Caco-2 (cell line): ENCODE data around the gene IGSF8. TPM values are rescaled to one million over a fixed set of nuclear protein-coding genes. Genes with fewer than 3 reads are reported as not detected.
A peak's percentile ranks its signal among the peaks of the same experiment; 100 is the strongest.

ENCODE experiments used
- BruUV-seq: library from RNA; stranded (reverse); fragments of 400-500 nt; replicated peaks from 2 replicates; lab custom pipeline; 2021; lab: Mats Ljungman, UMichigan
- CTCF ChIA-PET: fragments of 300-600 bp; sonication (Branson Sonifier 250); formaldehyde crosslinking; loops from one replicate; lab custom pipeline; 2022; ENCODE audit warnings: antibody characterized with exemption; lab: Charles Lee
- POLR2A ChIA-PET: fragments of 300-600 bp; sonication (Branson Sonifier 250); formaldehyde crosslinking; loops from one replicate; lab custom pipeline; 2022; ENCODE audit warnings: antibody characterized with exemption; lab: Charles Lee
- DNase-seq, 2 experiments: peaks; one replicate each; pipeline versions ENCODE4 v3.0.0 to v3.0.0-alpha.2; 2020 to 2022
- H3K27me3 ChIP-seq: replicated peaks from 2 replicates; pipeline ENCODE4 v1.6.0; 2011; ENCODE audit warnings: low read length; ENCODE audit not compliant: control insufficient read depth, insufficient read depth
- H3K36me3 ChIP-seq: 2 replicates; pipeline ENCODE4 v1.5.1; 2011; ENCODE audit warnings: low read length; ENCODE audit not compliant: control insufficient read depth, insufficient read depth
- H3K4me1 ChIP-seq: fragments of 250-450 bp; sonication (Bioruptor Pico); 2 replicates; pipeline ENCODE4 v1.5.1; 2020; ENCODE audit warnings: mild to moderate bottlenecking
- H3K4me3 ChIP-seq: 2 replicates; pipeline ENCODE4 v1.5.1; 2011; ENCODE audit warnings: low read depth, mild to moderate bottlenecking, control low read depth, low read length
- H3K9me3 ChIP-seq: fragments of 250-450 bp; sonication (Bioruptor Pico); 2 replicates; pipeline ENCODE4 v1.5.1; 2020; ENCODE audit warnings: mild to moderate bottlenecking, moderate library complexity
- H3K27ac Mint-ChIP-seq: one replicate; pipeline ENCODE4 v1.8.0; 2022; ENCODE audit warnings: mixed read lengths; ENCODE audit not compliant: unreplicated experiment
- H3K27me3 Mint-ChIP-seq: one replicate; pipeline ENCODE4 v1.8.0; 2022; ENCODE audit warnings: mixed read lengths; ENCODE audit not compliant: insufficient read depth, unreplicated experiment
- H3K36me3 Mint-ChIP-seq: one replicate; pipeline ENCODE4 v1.8.0; 2022; ENCODE audit warnings: mild to moderate bottlenecking, mixed read lengths; ENCODE audit not compliant: insufficient read depth, unreplicated experiment
- H3K4me1 Mint-ChIP-seq: one replicate; pipeline ENCODE4 v1.8.0; 2022; ENCODE audit warnings: low read depth, mixed read lengths; ENCODE audit not compliant: unreplicated experiment
- H3K4me3 Mint-ChIP-seq: one replicate; pipeline ENCODE4 v1.8.0; 2022; ENCODE audit warnings: mild to moderate bottlenecking, moderate library complexity, mixed read lengths; ENCODE audit not compliant: unreplicated experiment
- H3K9me3 Mint-ChIP-seq: one replicate; pipeline ENCODE4 v1.8.0; 2022; ENCODE audit warnings: mixed read lengths; ENCODE audit not compliant: unreplicated experiment
- CTCF ChIP-seq, 2 experiments: fragments of 200-600 bp in 1 of 2; IDR thresholded peaks; 1 replicate in 1 of 2; 2 replicates in 1 of 2; pipeline versions ENCODE4 v1.5.1 to v1.8.0; 2011 to 2022; ENCODE audit warnings: antibody characterized with exemption in 1 of 2, control low read depth in 1 of 2, inconsistent platforms in 1 of 2, low read depth in 1 of 2, low read length in 1 of 2, mild to moderate bottlenecking in 1 of 2, moderate library complexity in 1 of 2; ENCODE audit not compliant: insufficient read depth in 1 of 2, severe bottlenecking in 1 of 2, unreplicated experiment in 1 of 2
- intact Hi-C: fragments of 100-400 bp; cut with micrococcal nuclease; formaldehyde crosslinking; loops from one replicate; pipeline ENCODE4 v1.10.0; 2022; ENCODE audit not compliant: unreplicated experiment
- total RNA-seq: library from RNA; stranded (reverse); gene quantifications from 2 replicates; pipeline ENCODE4 v1.2.3, GENCODE V29; 2022

IGSF8 gene
- total RNA-seq, 1 experiment from 2014 or later, result 15.4 TPM

DNA sequence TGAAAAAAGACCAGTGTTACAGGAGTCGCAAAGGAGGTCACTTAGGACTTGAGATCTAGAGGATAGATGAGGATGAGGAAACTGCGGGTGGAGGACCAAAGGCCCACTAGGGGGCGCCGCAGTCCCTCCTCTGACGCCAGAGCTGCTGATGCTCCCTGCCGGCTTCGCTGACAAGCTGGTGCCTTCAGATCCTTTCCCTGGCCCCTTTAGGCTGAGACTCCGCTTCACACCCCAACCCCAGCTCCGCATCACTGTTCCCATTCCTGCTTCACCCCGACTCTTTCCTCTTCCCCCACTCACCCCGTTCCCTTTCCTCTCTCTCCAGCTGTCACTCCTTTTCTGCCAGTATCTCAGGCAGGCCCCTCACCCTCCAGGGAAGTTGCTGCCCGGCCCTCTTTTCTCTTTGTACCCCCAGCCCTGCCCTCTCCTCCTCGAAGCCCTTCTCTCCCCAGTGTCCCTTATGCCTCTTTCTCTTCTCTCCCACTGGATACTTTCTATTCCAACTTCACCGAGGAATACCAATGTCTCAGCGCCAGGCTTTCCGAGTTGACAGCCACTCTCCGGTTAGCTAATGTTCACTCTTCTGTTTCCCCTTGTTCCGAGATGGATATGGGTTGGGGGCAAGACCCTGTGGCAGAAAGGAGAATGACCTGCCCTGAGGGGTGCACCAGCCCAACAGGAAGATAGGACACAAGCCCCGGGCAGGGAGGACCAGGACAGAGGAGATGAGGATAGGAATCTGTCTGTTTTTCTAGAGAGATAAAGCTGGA is 12.5 kb downstream of the IGSF8 start:
- Histone ChIP-seq H3K4me1 (no peaks in the 10 kb centered on the region), H3K9me3 (no peaks in the 10 kb centered on the region), H3K4me3 (no peak overlapping the region), H3K36me3 (no peaks in the 10 kb centered on the region), H3K27me3 (no peaks in the 10 kb centered on the region)
- H3K9me3 Mint-ChIP-seq, result no peaks in the 10 kb centered on the region
- H3K4me1 Mint-ChIP-seq, result peaks cover 7% of the 10 kb centered on the region
- CTCF ChIA-PET, result interaction anchor here (0.6 to 1.7 kb wide), 17 partner anchors 10 to 291 kb away, joined by 3 to 14 read pairs (median 5); partner anchors contain the start of genes DCAF8 and IGSF8
- no peak overlapping the region for H3K27ac Mint-ChIP-seq
- DNase-seq, result peak; percentile 72 to 82
- no peaks in the 10 kb centered on the region for H3K36me3 Mint-ChIP-seq
- intact Hi-C loops, result loop anchor here (1.0 to 10.0 kb wide), 4 partner anchors 12 to 166 kb away; partner anchors contain the start of gene IGSF8
- POLR2A ChIA-PET, result no interaction called here
- peaks cover 8% of the 10 kb centered on the region for H3K27me3 Mint-ChIP-seq
- TF ChIP-seq CTCF (IDR thresholded peaks at IDR 0.05; ENCODE audit: insufficient read depth in 1 of 2, low read depth in 1 of 2, low read length in 1 of 2, severe bottlenecking in 1 of 2, unreplicated experiment in 1 of 2), result peak; percentile 82 to 87
- no TSS peak for BruUV-seq
- no peak overlapping the region for H3K4me3 Mint-ChIP-seq

DNA sequence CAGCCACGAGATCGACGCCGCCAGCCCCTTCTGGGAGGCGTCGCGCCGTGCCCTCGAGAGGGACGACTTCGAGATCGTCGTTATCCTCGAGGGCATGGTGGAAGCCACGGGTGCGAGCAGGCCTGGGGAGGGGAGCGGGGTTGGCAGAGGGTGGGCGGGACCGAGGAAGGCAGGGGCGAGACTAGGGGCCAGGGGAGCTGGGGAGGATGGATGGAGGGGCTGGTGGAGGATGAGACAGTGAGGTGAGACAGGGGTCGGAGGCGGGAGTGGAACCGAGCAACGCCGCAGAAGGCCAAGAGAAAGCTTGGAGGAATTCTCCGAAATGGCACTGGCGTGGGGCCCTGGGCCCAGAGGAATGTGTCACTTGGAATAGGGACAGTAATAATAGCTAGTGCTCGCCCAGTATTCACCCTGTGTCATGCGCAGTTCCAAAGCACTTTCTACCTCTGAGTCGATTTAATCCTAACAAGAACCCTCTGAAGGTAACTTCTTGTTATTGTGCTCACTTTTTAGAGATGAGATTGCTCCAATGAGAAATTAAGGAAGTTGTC is 13.6 kb downstream of the IGSF8 start:
- Histone ChIP-seq H3K27me3 (no peaks in the 10 kb centered on the region), H3K4me3 (no peak overlapping the region), H3K4me1 (no peaks in the 10 kb centered on the region), H3K9me3 (no peaks in the 10 kb centered on the region), H3K36me3 (no peaks in the 10 kb centered on the region)
- H3K9me3 Mint-ChIP-seq, result no peaks in the 10 kb centered on the region
- ChIA-PET CTCF (interaction anchor here (1.2 to 1.7 kb wide), 4 partner anchors 17 to 135 kb away, joined by 3 to 14 read pairs (median 8); no protein-coding TSS in a partner anchor), POLR2A (no interaction called here)
- TF ChIP-seq CTCF (IDR thresholded peaks at IDR 0.05; ENCODE audit: insufficient read depth in 1 of 2, low read depth in 1 of 2, low read length in 1 of 2, severe bottlenecking in 1 of 2, unreplicated experiment in 1 of 2), result no peak
- no peak overlapping the region for H3K27ac Mint-ChIP-seq
- H3K4me1 Mint-ChIP-seq, result peaks cover 7% of the 10 kb centered on the region
- intact Hi-C loops, result loop anchor here (1.0 to 10.0 kb wide), 4 partner anchors 13 to 167 kb away; partner anchors contain the start of gene IGSF8
- H3K4me3 Mint-ChIP-seq, result no peak overlapping the region
- no TSS peak for BruUV-seq
- H3K27me3 Mint-ChIP-seq, result peaks cover 11% of the 10 kb centered on the region
- no peak for DNase-seq
- H3K36me3 Mint-ChIP-seq, result no peaks in the 10 kb centered on the region

DNA sequence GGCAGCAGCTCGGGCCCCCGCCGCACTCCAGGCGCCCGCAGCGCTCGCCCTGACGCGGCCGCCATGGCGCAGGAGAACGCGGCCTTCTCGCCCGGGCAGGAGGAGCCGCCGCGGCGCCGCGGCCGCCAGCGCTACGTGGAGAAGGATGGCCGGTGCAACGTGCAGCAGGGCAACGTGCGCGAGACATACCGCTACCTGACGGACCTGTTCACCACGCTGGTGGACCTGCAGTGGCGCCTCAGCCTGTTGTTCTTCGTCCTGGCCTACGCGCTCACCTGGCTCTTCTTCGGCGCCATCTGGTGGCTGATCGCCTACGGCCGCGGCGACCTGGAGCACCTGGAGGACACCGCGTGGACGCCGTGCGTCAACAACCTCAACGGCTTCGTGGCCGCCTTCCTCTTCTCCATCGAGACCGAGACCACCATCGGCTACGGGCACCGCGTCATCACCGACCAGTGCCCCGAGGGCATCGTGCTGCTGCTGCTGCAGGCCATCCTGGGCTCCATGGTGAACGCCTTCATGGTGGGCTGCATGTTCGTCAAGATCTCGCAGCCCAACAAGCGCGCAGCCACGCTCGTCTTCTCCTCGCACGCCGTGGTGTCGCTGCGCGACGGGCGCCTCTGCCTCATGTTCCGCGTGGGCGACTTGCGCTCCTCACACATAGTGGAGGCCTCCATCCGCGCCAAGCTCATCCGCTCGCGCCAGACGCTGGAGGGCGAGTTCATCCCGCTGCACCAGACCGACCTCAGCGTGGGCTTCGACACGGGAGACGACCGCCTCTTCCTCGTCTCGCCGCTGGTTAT is 14.2 kb downstream of the IGSF8 start:
- Histone ChIP-seq H3K36me3 (no peaks in the 10 kb centered on the region), H3K4me3 (no peak overlapping the region), H3K9me3 (no peaks in the 10 kb centered on the region), H3K27me3 (no peaks in the 10 kb centered on the region), H3K4me1 (no peaks in the 10 kb centered on the region)
- H3K9me3 Mint-ChIP-seq, result no peaks in the 10 kb centered on the region
- no peak overlapping the region for H3K4me3 Mint-ChIP-seq
- peak in 1 of 2 experiments; percentile 50 for DNase-seq
- ChIA-PET POLR2A (no interaction called here), CTCF (interaction anchor here (1.7 kb wide), 2 partner anchors 18 to 136 kb away, joined by 12 to 14 read pairs; no protein-coding TSS in a partner anchor)
- intact Hi-C loops, result loop anchor here (10.0 kb wide), 1 partner anchor 149 kb away; no protein-coding TSS in a partner anchor
- TF ChIP-seq CTCF (IDR thresholded peaks at IDR 0.05; ENCODE audit: insufficient read depth in 1 of 2, low read depth in 1 of 2, low read length in 1 of 2, severe bottlenecking in 1 of 2, unreplicated experiment in 1 of 2), result peak; percentile 18 to 46
- peaks cover 7% of the 10 kb centered on the region for H3K4me1 Mint-ChIP-seq
- peaks cover 11% of the 10 kb centered on the region for H3K27me3 Mint-ChIP-seq
- no peaks in the 10 kb centered on the region for H3K36me3 Mint-ChIP-seq
- BruUV-seq, result no TSS peak
- no peak overlapping the region for H3K27ac Mint-ChIP-seq
